Measurements from ENCODE around the gene NUDT4. TPM values are rescaled to one million over a fixed set of nuclear protein-coding genes. Genes with fewer than 3 reads are reported as not detected.

NUDT4 gene
- polyA plus RNA-seq, 1 donor (not counting 4 experiments of a cell fraction or from before 2014, with no cell fraction given) = 33.2 TPM

GRCh38 chr12:93456077-93456476 is 78.4 kb downstream of the NUDT4 start:
- DNase-seq (ENCODE audit: low read depth, low spot score) = no peak
- FAIRE-seq = no peak

More at GRCh38 chr12:93456077-93456476, 78.4 kb downstream of the NUDT4 start:
- Histone ChIP-seq H3K79me2 (ENCODE audit: control insufficient read depth, insufficient read depth, low read length) (no peaks in the 10 kb centered on the region), H3K4me3 (ENCODE audit: control insufficient read depth in 2 of 3, extremely low read depth in 1 of 3, insufficient read depth in 2 of 3, low read depth in 1 of 3, low read length in 3 of 3) (no peak overlapping the region), H3K4me2 (ENCODE audit: control insufficient read depth, extremely low read depth, insufficient read depth, low read depth, low read length) (no peak overlapping the region), H3K9me1 (ENCODE audit: control insufficient read depth, extremely low read depth, insufficient read depth, low read length) (no peaks in the 10 kb centered on the region), H3K27me3 (ENCODE audit: control insufficient read depth, extremely low read depth, insufficient read depth, low read length) (no peaks in the 10 kb centered on the region), H3K4me1 (ENCODE audit: control insufficient read depth, extremely low read depth, insufficient read depth, low read length) (peaks cover 4% of the 10 kb centered on the region), H3K9me3 (ENCODE audit: control insufficient read depth, low read depth, low read length) (no peaks in the 10 kb centered on the region), H3K36me3 (ENCODE audit: control insufficient read depth in 2 of 2, extremely low read depth in 1 of 2, insufficient read depth in 2 of 2, low read length in 2 of 2) (no peaks in the 10 kb centered on the region), H4K20me1 (ENCODE audit: control insufficient read depth, extremely low read depth, insufficient read depth, low read length) (no peaks in the 10 kb centered on the region), H2AFZ (ENCODE audit: control insufficient read depth, low read length) (no peak overlapping the region), H3K9ac (ENCODE audit: control insufficient read depth, extremely low read depth, insufficient read depth, low read length) (no peak overlapping the region), H3K27ac (ENCODE audit: control insufficient read depth, insufficient read depth, low read length) (no peak overlapping the region)
- dilution Hi-C loops (cut with MboI; ENCODE audit: extremely low pct_ligation_motif_present, low sequenced_read_pairs) = no loop called here
- TF ChIP-seq CTCF (optimal IDR thresholded peaks at IDR 0.05 in 1 of 3, IDR thresholded peaks at IDR 0.05 in 1 of 3, conservative IDR thresholded peaks at IDR 0.05 in 1 of 3; ENCODE audit: extremely low read depth in 1 of 3, insufficient read depth in 2 of 3, low read length in 3 of 3) = no peak
- no peak for TF ChIP-seq EZH2 (IDR thresholded peaks at IDR 0.05; ENCODE audit: low read length)

Other genes starting within 250 kb of the NUDT4 start
- gene UBE2N, start 64.0 kb downstream of the NUDT4 start, polyA plus RNA-seq = 171 to 218 TPM (median 172 TPM) in 3 replicates
- 55.3 to 110 TPM (median 72.1 TPM) in 3 replicates for gene MRPL42, start 89.6 kb downstream of the NUDT4 start, polyA plus RNA-seq
- gene SOCS2, start 194.8 kb downstream of the NUDT4 start, polyA plus RNA-seq = 10.9 to 15.0 TPM (median 14.2 TPM) in 3 replicates

Data from keratinocyte (primary cell).